PFSK-1 (cell line): ENCODE data around the gene PRRC2A.

Experiments
- FOXP2 ChIP-seq: optimal IDR thresholded peaks from 2 replicates; pipeline ENCODE3; 2011; ENCODE audit warnings: borderline replicate concordance, control low read depth, inconsistent platforms; ENCODE audit not compliant: insufficient read depth; ENCODE audit errors: extremely low read length, extremely low read depth
- POLR2AphosphoS5 ChIP-seq: IDR thresholded peaks from 2 replicates; pipeline ENCODE4 v1.6.1; 2012; ENCODE audit warnings: low read depth, mild to moderate bottlenecking, control low read depth, low read length, moderate library complexity
- REST ChIP-seq, 2 experiments: IDR thresholded peaks; 2 replicates each; pipeline versions ENCODE4 v1.6.1 to v1.8.0; 2011 to 2012; ENCODE audit warnings: low read depth in 2 of 2, low read length in 2 of 2, control low read depth in 1 of 2, inconsistent platforms in 1 of 2, mild to moderate bottlenecking in 1 of 2, moderate library complexity in 1 of 2; ENCODE audit not compliant: insufficient read depth in 1 of 2
- SIN3A ChIP-seq: IDR thresholded peaks from 2 replicates; pipeline ENCODE4 v1.6.1; 2012; ENCODE audit warnings: mild to moderate bottlenecking, low read length, moderate library complexity, borderline replicate concordance; ENCODE audit not compliant: insufficient read depth
- TAF1 ChIP-seq: IDR thresholded peaks from 2 replicates; pipeline ENCODE4 v1.6.1; 2012; ENCODE audit warnings: low read length, control low read depth, borderline replicate concordance; ENCODE audit not compliant: insufficient read depth

PRRC2A gene

GRCh38 chr6:31661262-31662123 lies 41.0 kb downstream of the PRRC2A start:
- TF ChIP-seq POLR2AphosphoS5 (no peak), TAF1 (no peak), SIN3A (no peak), REST (IDR thresholded peaks at IDR 0.05; ENCODE audit: insufficient read depth in 1 of 2, low read depth in 2 of 2, low read length in 2 of 2) (no peak)

- TF ChIP-seq TAF1 (no peak), SIN3A (no peak), FOXP2 (no peak), POLR2AphosphoS5 (no peak), REST (IDR thresholded peaks at IDR 0.05; ENCODE audit: insufficient read depth in 1 of 2, low read depth in 2 of 2, low read length in 2 of 2) (no peak)
Measured at GRCh38 chr6:31662124-31662723, 41.7 kb downstream of the PRRC2A start.

GRCh38 chr6:31663126-31663960 lies 42.8 kb downstream of the PRRC2A start:
- TF ChIP-seq TAF1, result no peak
- TF ChIP-seq FOXP2, result no peak
- no peak for TF ChIP-seq SIN3A
- no peak for TF ChIP-seq POLR2AphosphoS5
- TF ChIP-seq REST (IDR thresholded peaks at IDR 0.05; ENCODE audit: insufficient read depth in 1 of 2, low read depth in 2 of 2, low read length in 2 of 2), result no peak

GRCh38 chr6:31663961-31664789 lies 43.7 kb downstream of the PRRC2A start:
- no peak for TF ChIP-seq POLR2AphosphoS5

GRCh38 chr6:31664790-31665500 lies 44.4 kb downstream of the PRRC2A start, which contains the start of gene GPANK1:
Gene GPANK1, minus strand, starts transcription at chr6:31664997. Its CDS starts 519 bp downstream, at chr6:31664478.
- peak; percentile 95 for TF ChIP-seq FOXP2
- TF ChIP-seq REST (IDR thresholded peaks at IDR 0.05; ENCODE audit: insufficient read depth in 1 of 2, low read depth in 2 of 2, low read length in 2 of 2), result no peak
- TF ChIP-seq TAF1, result no peak
- TF ChIP-seq POLR2AphosphoS5, result peak; percentile 56
- TF ChIP-seq SIN3A, result 0 out of 2 replicates have a peak, but pooled peaks have one; percentile 66
